Activated naive CD4-positive, alpha-beta T cell treated with anti-CD3 and anti-CD28 coated beads, Interleukin-2, amount 50 U/mL, for 24 hours (primary cell): Measurements from ENCODE around the gene PPP1R27.
A peak's percentile ranks its signal among the peaks of the same experiment; 100 is the strongest.

Experiments used
- H3K27ac Mint-ChIP-seq: one replicate; pipeline ENCODE4 v1.8.0; 2021; ENCODE audit warnings: mild to moderate bottlenecking, mixed read lengths
- H3K27me3 Mint-ChIP-seq: one replicate; pipeline ENCODE4 v1.8.0; 2021; ENCODE audit warnings: mixed read lengths
- H3K36me3 Mint-ChIP-seq: one replicate; pipeline ENCODE4 v1.8.0; 2021; ENCODE audit warnings: mixed read lengths
- H3K4me1 Mint-ChIP-seq: one replicate; pipeline ENCODE4 v1.8.0; 2021; ENCODE audit warnings: mixed read lengths
- H3K4me3 Mint-ChIP-seq: one replicate; pipeline ENCODE4 v1.8.0; 2021; ENCODE audit warnings: mild to moderate bottlenecking, mixed read lengths
- H3K9me3 Mint-ChIP-seq: one replicate; pipeline ENCODE4 v1.8.0; 2021; ENCODE audit warnings: mixed read lengths

The PPP1R27 gene

GRCh38 chr17:81834831-81835267 is at the start of gene PPP1R27:
TSS of gene PPP1R27 (minus strand) at chr17:81835050. CDS start at chr17:81834953, 97 bp downstream.
- H3K4me1 Mint-ChIP-seq, result peaks cover 14% of the 10 kb centered on the region
- H3K9me3 Mint-ChIP-seq, result no peaks in the 10 kb centered on the region
- H3K27me3 Mint-ChIP-seq, result no peaks in the 10 kb centered on the region
- peak within 1 kb of the TSS; percentile 83 for H3K27ac Mint-ChIP-seq
- peak within 1 kb of the TSS; percentile 84 for H3K4me3 Mint-ChIP-seq
- no peaks in the 10 kb centered on the region for H3K36me3 Mint-ChIP-seq

- peaks cover 11% of the 10 kb centered on the region for H3K36me3 Mint-ChIP-seq
Observed at GRCh38 chr17:81884520-81884919, 49.7 kb upstream of the PPP1R27 start.

GRCh38 chr17:81879121-81879520 is 44.3 kb upstream of the PPP1R27 start:
- peaks cover 9% of the 10 kb centered on the region for H3K36me3 Mint-ChIP-seq

More at GRCh38 chr17:81884520-81884919, 49.7 kb upstream of the PPP1R27 start:
- H3K27ac Mint-ChIP-seq, result no peak overlapping the region
- no peaks in the 10 kb centered on the region for H3K9me3 Mint-ChIP-seq
- H3K27me3 Mint-ChIP-seq, result no peaks in the 10 kb centered on the region
- H3K4me1 Mint-ChIP-seq, result peaks cover 18% of the 10 kb centered on the region
- no peak overlapping the region for H3K4me3 Mint-ChIP-seq

GRCh38 chr17:81878294-81878693 is 43.4 kb upstream of the PPP1R27 start:
- H3K27me3 Mint-ChIP-seq, result no peaks in the 10 kb centered on the region
- H3K27ac Mint-ChIP-seq, result no peak overlapping the region
- H3K9me3 Mint-ChIP-seq, result no peaks in the 10 kb centered on the region
- peaks cover 9% of the 10 kb centered on the region for H3K36me3 Mint-ChIP-seq
- H3K4me3 Mint-ChIP-seq, result no peak overlapping the region
- H3K4me1 Mint-ChIP-seq, result peaks cover 14% of the 10 kb centered on the region

More at GRCh38 chr17:81879121-81879520, 44.3 kb upstream of the PPP1R27 start:
- Mint-ChIP-seq H3K4me1 (peaks cover 7% of the 10 kb centered on the region), H3K27me3 (no peaks in the 10 kb centered on the region), H3K27ac (no peak overlapping the region), H3K9me3 (no peaks in the 10 kb centered on the region), H3K4me3 (no peak overlapping the region)

GRCh38 chr17:81877569-81877968 is 42.7 kb upstream of the PPP1R27 start:
- no peaks in the 10 kb centered on the region for H3K27me3 Mint-ChIP-seq
- no peak overlapping the region for H3K4me3 Mint-ChIP-seq
- no peak overlapping the region for H3K27ac Mint-ChIP-seq
- peaks cover 21% of the 10 kb centered on the region for H3K4me1 Mint-ChIP-seq
- H3K36me3 Mint-ChIP-seq, result peaks cover 9% of the 10 kb centered on the region
- H3K9me3 Mint-ChIP-seq, result no peaks in the 10 kb centered on the region

- Mint-ChIP-seq H3K27me3 (no peaks in the 10 kb centered on the region), H3K4me3 (peak overlapping the region; percentile 82), H3K4me1 (peaks cover 41% of the 10 kb centered on the region), H3K27ac (peak overlapping the region; percentile 97), H3K36me3 (peaks cover 6% of the 10 kb centered on the region), H3K9me3 (no peaks in the 10 kb centered on the region)
Observed at GRCh38 chr17:81871387-81872230, 36.8 kb upstream of the PPP1R27 start.

- Mint-ChIP-seq H3K4me3 (peak within 1 kb of the TSS; percentile 92), H3K36me3 (peaks cover 6% of the 10 kb centered on the region), H3K27me3 (no peaks in the 10 kb centered on the region), H3K4me1 (peaks cover 41% of the 10 kb centered on the region), H3K9me3 (no peaks in the 10 kb centered on the region), H3K27ac (peak within 1 kb of the TSS; percentile 97)
Observed at GRCh38 chr17:81870981-81871386, 36.1 kb upstream of the PPP1R27 start, which contains the start of gene ARHGDIA. TSS of gene ARHGDIA (minus strand) at chr17:81871337. CDS start at chr17:81869930, 1,407 bp downstream.

- Mint-ChIP-seq H3K36me3 (peaks cover 6% of the 10 kb centered on the region), H3K27ac (peak overlapping the region; percentile 96), H3K4me1 (peaks cover 41% of the 10 kb centered on the region), H3K9me3 (no peaks in the 10 kb centered on the region), H3K4me3 (peak overlapping the region; percentile 92), H3K27me3 (no peaks in the 10 kb centered on the region)
Observed at GRCh38 chr17:81870131-81870980, 35.5 kb upstream of the PPP1R27 start.

GRCh38 chr17:81869221-81870130 is 34.6 kb upstream of the PPP1R27 start:
- Mint-ChIP-seq H3K27ac (peak overlapping the region; percentile 96), H3K27me3 (no peaks in the 10 kb centered on the region), H3K9me3 (no peaks in the 10 kb centered on the region), H3K4me3 (peak overlapping the region; percentile 92), H3K4me1 (peaks cover 41% of the 10 kb centered on the region), H3K36me3 (peaks cover 6% of the 10 kb centered on the region)

- peaks cover 6% of the 10 kb centered on the region for H3K36me3 Mint-ChIP-seq
- peaks cover 41% of the 10 kb centered on the region for H3K4me1 Mint-ChIP-seq
- peak overlapping the region; percentile 92 for H3K4me3 Mint-ChIP-seq
- H3K9me3 Mint-ChIP-seq, result no peaks in the 10 kb centered on the region
- peak overlapping the region; percentile 59 for H3K27ac Mint-ChIP-seq
- no peaks in the 10 kb centered on the region for H3K27me3 Mint-ChIP-seq
Observed at GRCh38 chr17:81868674-81869220, 33.9 kb upstream of the PPP1R27 start.

- Mint-ChIP-seq H3K27me3 (no peaks in the 10 kb centered on the region), H3K9me3 (no peaks in the 10 kb centered on the region), H3K36me3 (peaks cover 10% of the 10 kb centered on the region), H3K4me3 (peak overlapping the region; percentile 61), H3K4me1 (peaks cover 42% of the 10 kb centered on the region), H3K27ac (peak overlapping the region; percentile 23)
Observed at GRCh38 chr17:81867991-81868673, 33.3 kb upstream of the PPP1R27 start.

- Mint-ChIP-seq H3K27me3 (no peaks in the 10 kb centered on the region), H3K36me3 (peaks cover 14% of the 10 kb centered on the region), H3K4me3 (no peak overlapping the region), H3K27ac (peak overlapping the region; percentile 41), H3K9me3 (no peaks in the 10 kb centered on the region), H3K4me1 (peaks cover 41% of the 10 kb centered on the region)
Observed at GRCh38 chr17:81867170-81867990, 32.5 kb upstream of the PPP1R27 start.

GRCh38 chr17:81866440-81867169 is 31.8 kb upstream of the PPP1R27 start:
- H3K4me3 Mint-ChIP-seq, result no peak overlapping the region
- H3K27ac Mint-ChIP-seq, result no peak overlapping the region
- H3K4me1 Mint-ChIP-seq, result peaks cover 41% of the 10 kb centered on the region
- no peaks in the 10 kb centered on the region for H3K27me3 Mint-ChIP-seq
- H3K9me3 Mint-ChIP-seq, result no peaks in the 10 kb centered on the region
- peaks cover 14% of the 10 kb centered on the region for H3K36me3 Mint-ChIP-seq
